SK-N-SH (cell line): ENCODE results near the gene SULT1A3. TPM values are rescaled to one million over a fixed set of nuclear protein-coding genes. Genes with fewer than 3 reads are reported as not detected.

Experiments
- CTCF ChIA-PET: fragments of 300-600, 350-600 bp; formaldehyde crosslinking; extraction: SDS; loops from one replicate; lab custom pipeline; 2021; lab: Yijun Ruan, JAX
- POLR2A ChIA-PET: fragments of 350-600 bp; sonication (Branson Sonifier 250); formaldehyde crosslinking; extraction: SDS; loops from one replicate; lab custom pipeline; 2020; ENCODE audit warnings: antibody characterized with exemption, inconsistent platforms; lab: Yijun Ruan, JAX
- DNase-seq: peaks from one replicate; pipeline ENCODE4 v3.0.0; 2012
- H2AFZ ChIP-seq: fragments of 200-600 bp; sonication (generic); 2 replicates; pipeline ENCODE4 v1.8.1; 2016; ENCODE audit warnings: antibody characterized with exemption, mild to moderate bottlenecking, low read depth
- H3F3A ChIP-seq: fragments of 200-600 bp; sonication (generic); replicated peaks from 2 replicates; pipeline ENCODE3; 2016; ENCODE audit warnings: antibody characterized with exemption, mild to moderate bottlenecking; ENCODE audit not compliant: insufficient read depth
- H3K27ac ChIP-seq, 2 experiments: fragments of 200-500 bp in 1 of 2; fragments of 200-600 bp in 1 of 2; sonication (Bioruptor generic) in 1 of 2; sonication (generic), shearing (Covaris generic) in 1 of 2; 2 replicates each; pipeline versions ENCODE4 v1.5.1 to v1.6.1; 2014 to 2016; ENCODE audit warnings: low read depth in 2 of 2, inconsistent platforms in 1 of 2, low read length in 1 of 2, mild to moderate bottlenecking in 1 of 2, mixed read lengths in 1 of 2
- H3K27me3 ChIP-seq: fragments of 200-600 bp; sonication (generic), shearing (Covaris generic); 2 replicates; pipeline ENCODE4 v1.6.1; 2016; ENCODE audit warnings: mixed run types; ENCODE audit not compliant: insufficient read depth
- H3K36me3 ChIP-seq, 2 experiments: fragments of 200-500 bp in 1 of 2; fragments of 200-600 bp in 1 of 2; sonication (Bioruptor generic) in 1 of 2; sonication (generic) in 1 of 2; replicated peaks in 1 of 2; 2 replicates each; pipeline versions ENCODE3 to v1.5.1; 2014 to 2016; ENCODE audit warnings: low read length in 1 of 2, mild to moderate bottlenecking in 1 of 2; ENCODE audit not compliant: insufficient read depth in 2 of 2, control insufficient read depth in 1 of 2
- H3K4me1 ChIP-seq, 2 experiments: fragments of 200-500 bp in 1 of 2; fragments of 200-600 bp in 1 of 2; sonication (Bioruptor generic) in 1 of 2; sonication (generic), shearing (Covaris generic) in 1 of 2; 2 replicates each; pipeline versions ENCODE4 v1.5.1 to v1.6.1; 2014 to 2016; ENCODE audit warnings: low read depth in 1 of 2, low read length in 1 of 2, mixed run types in 1 of 2; ENCODE audit not compliant: insufficient read depth in 2 of 2, control insufficient read depth in 1 of 2
- H3K4me2 ChIP-seq: fragments of 200-600 bp; sonication (generic), shearing (Covaris generic); 2 replicates; pipeline ENCODE4 v1.6.1; 2017; ENCODE audit warnings: mixed run types
- H3K4me3 ChIP-seq, 2 experiments: fragments of 200-500 bp in 1 of 2; fragments of 200-600 bp in 1 of 2; sonication (Bioruptor generic) in 1 of 2; sonication (generic), shearing (Covaris generic) in 1 of 2; 2 replicates each; pipeline versions ENCODE4 v1.5.1 to v1.8.1; 2014 to 2016; ENCODE audit warnings: low read depth in 2 of 2, inconsistent platforms in 1 of 2, low read length in 1 of 2, mild to moderate bottlenecking in 1 of 2, mixed read lengths in 1 of 2, moderate library complexity in 1 of 2
- H3K79me2 ChIP-seq: fragments of 200-600 bp; sonication (generic); 2 replicates; pipeline ENCODE4 v1.8.1; 2017; ENCODE audit warnings: mild to moderate bottlenecking; ENCODE audit not compliant: insufficient read depth
- H3K9ac ChIP-seq: fragments of 200-600 bp; sonication (generic); 2 replicates; pipeline ENCODE4 v1.6.1; 2017; ENCODE audit warnings: mixed run types
- H3K9me2 ChIP-seq: fragments of 200-600 bp; sonication (generic); 2 replicates; pipeline ENCODE4 v1.6.1; 2017; ENCODE audit warnings: mixed run types
- H3K9me3 ChIP-seq: fragments of 200-600 bp; sonication (generic); 2 replicates; pipeline ENCODE4 v1.6.1; 2017; ENCODE audit warnings: mixed run types, mild to moderate bottlenecking, moderate library complexity
- H4K20me1 ChIP-seq: fragments of 200-600 bp; sonication (generic); 2 replicates; pipeline ENCODE4 v1.6.1; 2017; ENCODE audit warnings: mild to moderate bottlenecking, mixed run types; ENCODE audit not compliant: insufficient read depth
- CTCF ChIP-seq: fragments of 200-600 bp; sonication (generic); IDR thresholded peaks from 2 replicates; pipeline ENCODE4 v1.6.1; 2017; ENCODE audit warnings: antibody characterized with exemption, mild to moderate bottlenecking, moderate library complexity
- ELF1 ChIP-seq: IDR thresholded peaks from 2 replicates; pipeline ENCODE4 v1.4.0; 2012
- EZH2phosphoT487 ChIP-seq: fragments of 200-600 bp; sonication (generic); IDR thresholded peaks from 2 replicates; pipeline ENCODE4 v1.6.1; 2017; ENCODE audit warnings: low read depth, mixed run types, mild to moderate bottlenecking, antibody characterized with exemption, moderate library complexity, borderline replicate concordance
- FOXJ3 ChIP-seq: sonication (generic); formaldehyde crosslinking; IDR thresholded peaks from 2 replicates; pipeline ENCODE4 v1.5.1; 2020; ENCODE audit warnings: mild to moderate bottlenecking, missing genetic modification reagents
- FOXM1 ChIP-seq: IDR thresholded peaks from 2 replicates; pipeline ENCODE4 v1.4.0; 2012; ENCODE audit warnings: low read depth, mild to moderate bottlenecking
- GABPA ChIP-seq: IDR thresholded peaks from 2 replicates; pipeline ENCODE4 v1.4.0; 2012; ENCODE audit warnings: low read depth, mild to moderate bottlenecking
- MXI1 ChIP-seq: IDR thresholded peaks from 2 replicates; pipeline ENCODE4 v1.6.1; 2012; ENCODE audit warnings: mild to moderate bottlenecking, low read depth, low read length, improper control_type of control experiment
- NRF1 ChIP-seq: IDR thresholded peaks from 2 replicates; pipeline ENCODE4 v1.6.1; 2012; ENCODE audit warnings: low read depth, mild to moderate bottlenecking, low read length
- POLR2AphosphoS5 ChIP-seq: IDR thresholded peaks from 2 replicates; pipeline ENCODE4 v1.6.1; 2012; ENCODE audit warnings: low read depth, low read length
- RFX5 ChIP-seq: IDR thresholded peaks from 2 replicates; pipeline ENCODE4 v1.6.1; 2012; ENCODE audit warnings: mild to moderate bottlenecking, improper control_type of control experiment, low read length
- TAF1 ChIP-seq: IDR thresholded peaks from 2 replicates; pipeline ENCODE4 v1.6.1; 2012; ENCODE audit warnings: low read depth, mild to moderate bottlenecking, low read length, moderate library complexity, borderline replicate concordance
- TEAD4 ChIP-seq: IDR thresholded peaks from 2 replicates; pipeline ENCODE4 v1.4.0; 2012; ENCODE audit warnings: mild to moderate bottlenecking, borderline replicate concordance; ENCODE audit not compliant: insufficient read depth
- YY1 ChIP-seq: IDR thresholded peaks from 2 replicates; pipeline ENCODE4 v1.4.0; 2012; ENCODE audit warnings: low read depth, mild to moderate bottlenecking
- whole genome bisulfite sequencing: methylation state at CpG from one replicate; pipeline ENCODE4 v1.1.6; 2017; ENCODE audit warnings: low lambda C conversion rate; 5-methylcytosine and 5-hydroxymethylcytosine counted together
- polyA plus RNA-seq, 3 experiments: library from polyadenylated mRNA; depleted of rRNA; stranded (reverse); fragments of >200 nt; gene quantifications; 2 replicates each; pipeline ENCODE4 v1.2.3, GENCODE V29; 2012
- TF ChIP-seq, protein P1 (sequence below): IDR thresholded peaks from 2 replicates; pipeline ENCODE4; 2012

The SULT1A3 gene
- polyA plus RNA-seq, 1 of the 3 experiments (the other 2 are of a cell fraction), result 20.4 TPM

GRCh38 chr16:30180741-30181140 lies 18.3 kb upstream of the SULT1A3 start:
- no peaks in the 10 kb centered on the region for H4K20me1 ChIP-seq
- 67% methylated on average over 1 of the region's 3 CpGs for WGBS
- ChIA-PET POLR2A (interaction anchor here (0.6 kb wide), 1 partner anchor 385 kb away, joined by 3 read pairs; no protein-coding TSS in a partner anchor), CTCF (interaction anchor here (1.1 to 3.7 kb wide), 2 partner anchors 69 to 89 kb away, joined by 8 to 15 read pairs; partner anchors contain the start of gene TBX6)
- no peak for TF ChIP-seq TEAD4
- no peak for TF ChIP-seq EZH2phosphoT487
- no peak for TF ChIP-seq FOXM1
- TF ChIP-seq CTCF, result no peak
- no peak for TF ChIP-seq GABPA
- TF ChIP-seq FOXJ3, result no peak
- peaks cover 4% of the 10 kb centered on the region for H3F3A ChIP-seq
- no peak for DNase-seq
- no peaks in the 10 kb centered on the region for H3K9me2 ChIP-seq
- no peak overlapping the region for H2AFZ ChIP-seq
- no peak overlapping the region for H3K27ac ChIP-seq
- H3K9ac ChIP-seq, result no peak overlapping the region
- H3K79me2 ChIP-seq, result no peaks in the 10 kb centered on the region
- H3K36me3 ChIP-seq, result no peaks in the 10 kb centered on the region
- H3K4me3 ChIP-seq, result no peak overlapping the region
- H3K4me2 ChIP-seq, result no peak overlapping the region
- H3K9me3 ChIP-seq, result no peaks in the 10 kb centered on the region
- H3K27me3 ChIP-seq, result no peaks in the 10 kb centered on the region
- H3K4me1 ChIP-seq, result peaks cover 0 to 23% of the 10 kb centered on the region in 2 experiments; a peak in 1 of 4 replicates

DNA sequence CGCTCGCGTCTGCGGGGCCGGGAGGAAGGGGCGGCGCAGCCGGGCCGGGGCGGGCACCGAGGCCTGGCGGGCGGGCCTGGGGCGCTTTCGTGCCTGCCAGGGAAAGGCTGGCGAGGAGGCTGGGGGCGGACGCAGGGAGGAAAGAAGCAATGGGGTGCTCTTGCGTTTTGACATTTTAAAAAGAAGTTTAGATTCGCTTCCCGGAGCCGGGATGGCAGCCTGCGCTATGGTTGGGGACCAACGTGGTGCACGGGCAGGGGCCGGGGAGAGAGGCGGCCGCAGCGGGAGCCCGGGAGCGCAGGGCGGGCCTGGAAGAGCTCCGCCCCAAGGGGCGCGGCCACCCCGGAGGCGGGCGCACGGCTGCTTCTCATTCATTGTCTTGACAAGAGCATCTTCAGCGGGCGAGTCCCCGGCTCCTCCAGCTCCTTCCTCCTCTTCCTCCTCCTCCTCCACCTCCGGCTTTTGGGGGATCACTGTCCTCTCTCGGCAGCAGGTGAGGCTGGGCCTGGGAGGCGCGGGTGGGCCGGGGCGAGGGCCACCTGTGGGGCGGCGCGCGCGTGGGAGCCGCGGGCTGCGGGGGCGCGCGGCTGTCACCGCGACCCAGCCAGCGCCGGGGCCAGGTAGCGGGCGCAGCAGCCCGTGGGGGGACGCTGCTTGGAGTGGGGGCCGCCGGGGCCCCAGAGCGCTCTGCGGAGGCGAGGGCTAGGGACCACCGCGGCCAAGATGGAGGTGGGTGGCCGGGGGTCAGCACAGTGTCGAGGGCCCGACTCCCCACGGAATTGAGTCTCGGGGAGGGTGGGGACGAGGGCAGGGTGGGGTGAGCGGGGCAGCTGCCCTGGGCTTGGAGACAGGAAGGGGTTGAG lies 15.6 kb upstream of the SULT1A3 start, which contains the start of gene CORO1A:
CORO1A (plus strand) TSS at position 370 of the 863 bp plus-strand sequence. CDS start 1,608 bp downstream, outside the sequence.
- TF ChIP-seq, protein P1, sequence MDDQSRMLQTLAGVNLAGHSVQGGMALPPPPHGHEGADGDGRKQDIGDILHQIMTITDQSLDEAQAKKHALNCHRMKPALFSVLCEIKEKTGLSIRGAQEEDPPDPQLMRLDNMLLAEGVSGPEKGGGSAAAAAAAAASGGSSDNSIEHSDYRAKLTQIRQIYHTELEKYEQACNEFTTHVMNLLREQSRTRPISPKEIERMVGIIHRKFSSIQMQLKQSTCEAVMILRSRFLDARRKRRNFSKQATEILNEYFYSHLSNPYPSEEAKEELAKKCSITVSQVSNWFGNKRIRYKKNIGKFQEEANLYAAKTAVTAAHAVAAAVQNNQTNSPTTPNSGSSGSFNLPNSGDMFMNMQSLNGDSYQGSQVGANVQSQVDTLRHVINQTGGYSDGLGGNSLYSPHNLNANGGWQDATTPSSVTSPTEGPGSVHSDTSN, result peak; percentile 57; the same call in 1 of the 2 replicates
- TF ChIP-seq NRF1 (peak; percentile 35; the same call in 1 of the 2 replicates), RFX5 (no peak), ELF1 (no peak), MXI1 (peak; percentile 80), TAF1 (peak; percentile 50; the same call in 1 of the 2 replicates), YY1 (0 out of 2 replicates have a peak, but pooled peaks have one; percentile 21), POLR2AphosphoS5 (peak; percentile 62; the same call in 1 of the 2 replicates)
- Histone ChIP-seq H3K9me2 (no peaks in the 10 kb centered on the region), H3K9ac (peak within 1 kb of the TSS; percentile 41; the same call in 1 of the 2 replicates), H3K4me1 (peaks cover 0 to 25% of the 10 kb centered on the region in 2 experiments; a peak in 1 of 4 replicates), H2AFZ (peak within 1 kb of the TSS; percentile 90), H3K27me3 (no peaks in the 10 kb centered on the region), H3K36me3 (peaks cover 0 to 6% of the 10 kb centered on the region in 2 experiments), H3K4me3 (peak within 1 kb of the TSS; percentile 62 to 66), H4K20me1 (no peaks in the 10 kb centered on the region), H3K27ac (peak within 1 kb of the TSS in 1 of 2 experiments; percentile 29; a peak in 2 of 4 replicates), H3K79me2 (no peaks in the 10 kb centered on the region), H3K4me2 (peak within 1 kb of the TSS; percentile 80), H3K9me3 (no peaks in the 10 kb centered on the region), H3F3A (peaks cover 4% of the 10 kb centered on the region)
- 3% methylated on average over 47 of the region's 81 CpGs for WGBS
- POLR2A ChIA-PET, result interaction anchor here (0.6 kb wide), 1 partner anchor 152 kb away, joined by 3 read pairs; the partner anchor contains the start of gene TLCD3B
- peak; percentile 95 for DNase-seq
- CTCF ChIA-PET, result interaction anchor here (1.4 to 6.0 kb wide), 2 partner anchors 71 to 90 kb away, joined by 4 to 33 read pairs; partner anchors contain the start of gene TBX6
